OCI-LY3 (cell line): ENCODE results near the gene KIZ.

Source experiments
- H2AFZ ChIP-seq: fragments of 200-600, 300-600 bp; shearing (Covaris generic); 2 replicates; pipeline ENCODE4 v1.6.0; 2014; ENCODE audit warnings: antibody characterized with exemption, low read depth, low read length
- H3K27ac ChIP-seq: fragments of 200-600, 300-600 bp; sonication (generic); 2 replicates; pipeline ENCODE4 v1.5.1; 2014; ENCODE audit warnings: mild to moderate bottlenecking, low read length, moderate library complexity, mixed read lengths
- H3K27me3 ChIP-seq: fragments of 200-600, 300-600 bp; sonication (generic); 2 replicates; pipeline ENCODE4 v1.6.1; 2014; ENCODE audit warnings: low read depth, low read length, mixed read lengths
- H3K36me3 ChIP-seq: fragments of 200-600, 300-600 bp; sonication (generic); replicated peaks from 2 replicates; pipeline ENCODE3; 2014; ENCODE audit warnings: low read depth, low read length, mixed read lengths
- H3K4me1 ChIP-seq: fragments of 300-600, 200-600 bp; sonication (generic); 2 replicates; pipeline ENCODE4 v1.6.1; 2014; ENCODE audit warnings: low read length, mixed read lengths
- H3K4me2 ChIP-seq: fragments of 200-600, 300-600 bp; sonication (generic); 2 replicates; pipeline ENCODE4 v1.6.1; 2014; ENCODE audit warnings: low read length, mixed read lengths
- H3K4me3 ChIP-seq: fragments of 300-600, 200-600 bp; sonication (generic); 2 replicates; pipeline ENCODE4 v1.5.1; 2014; ENCODE audit warnings: antibody characterized with exemption, mild to moderate bottlenecking, low read length, moderate library complexity
- H3K79me2 ChIP-seq: fragments of 300-600, 200-600 bp; shearing (Covaris generic); 2 replicates; pipeline ENCODE4 v1.6.1; 2014; ENCODE audit warnings: mild to moderate bottlenecking, low read length, mixed read lengths
- H3K9ac ChIP-seq: fragments of 300-600, 200-600 bp; shearing (Covaris generic); 2 replicates; pipeline ENCODE4 v1.6.0; 2014; ENCODE audit warnings: mild to moderate bottlenecking, low read length, moderate library complexity
- H3K9me3 ChIP-seq: fragments of 200-600, 300-600 bp; shearing (Covaris generic); 2 replicates; pipeline ENCODE4 v1.6.1; 2014; ENCODE audit warnings: low read length, mixed read lengths; ENCODE audit not compliant: insufficient read depth
- H4K20me1 ChIP-seq: fragments of 200-600, 300-600 bp; sonication (generic); 2 replicates; pipeline ENCODE4 v1.6.1; 2016; ENCODE audit warnings: low read length, mixed read lengths; ENCODE audit not compliant: insufficient read depth
- CTCF ChIP-seq: fragments of 200-600, 300-600 bp; sonication (generic); IDR thresholded peaks from 2 replicates; pipeline ENCODE4 v1.5.1; 2014; ENCODE audit warnings: antibody characterized with exemption, low read length, low read depth
- EZH2phosphoT487 ChIP-seq: fragments of 200-600 bp; shearing (Covaris generic); IDR thresholded peaks from 2 replicates; pipeline ENCODE4 v1.6.1; 2018; ENCODE audit warnings: antibody characterized with exemption, mixed run types, low read depth

The KIZ gene

GRCh38 chr20:21147593-21147992 is 21.7 kb downstream of the KIZ start:
- H3K9me3 ChIP-seq, result no peaks in the 10 kb centered on the region
- no peak overlapping the region for H3K27ac ChIP-seq
- no peak overlapping the region for H3K4me3 ChIP-seq
- TF ChIP-seq EZH2phosphoT487 (no peak), CTCF (no peak)
- no peak overlapping the region for H3K4me2 ChIP-seq
- H3K36me3 ChIP-seq, result no peaks in the 10 kb centered on the region
- peaks cover 10% of the 10 kb centered on the region for H3K4me1 ChIP-seq
- no peaks in the 10 kb centered on the region for H4K20me1 ChIP-seq
- H3K27me3 ChIP-seq, result no peaks in the 10 kb centered on the region
- H3K79me2 ChIP-seq, result no peaks in the 10 kb centered on the region
- H3K9ac ChIP-seq, result no peak overlapping the region
- no peak overlapping the region for H2AFZ ChIP-seq

GRCh38 chr20:21149344-21149743 is 23.5 kb downstream of the KIZ start:
- TF ChIP-seq EZH2phosphoT487 (no peak), CTCF (no peak)
- Histone ChIP-seq H3K79me2 (no peaks in the 10 kb centered on the region), H3K4me3 (no peak overlapping the region), H3K36me3 (no peaks in the 10 kb centered on the region), H4K20me1 (no peaks in the 10 kb centered on the region), H3K9ac (no peak overlapping the region), H3K27ac (no peak overlapping the region), H3K27me3 (no peaks in the 10 kb centered on the region), H3K9me3 (no peaks in the 10 kb centered on the region), H2AFZ (no peak overlapping the region), H3K4me1 (no peaks in the 10 kb centered on the region), H3K4me2 (no peak overlapping the region)

GRCh38 chr20:21151791-21152190 is 25.9 kb downstream of the KIZ start:
- Histone ChIP-seq H3K27me3 (no peaks in the 10 kb centered on the region), H3K9me3 (no peaks in the 10 kb centered on the region), H4K20me1 (no peaks in the 10 kb centered on the region), H3K27ac (no peak overlapping the region), H3K36me3 (no peaks in the 10 kb centered on the region), H3K79me2 (no peaks in the 10 kb centered on the region), H3K4me2 (no peak overlapping the region), H3K4me1 (no peaks in the 10 kb centered on the region), H3K4me3 (no peak overlapping the region), H3K9ac (no peak overlapping the region), H2AFZ (no peak overlapping the region)
- TF ChIP-seq CTCF (no peak), EZH2phosphoT487 (no peak)

- H3K79me2 ChIP-seq, result no peaks in the 10 kb centered on the region
- no peak overlapping the region for H3K9ac ChIP-seq
- H3K4me1 ChIP-seq, result peaks cover 5% of the 10 kb centered on the region
- no peak for TF ChIP-seq CTCF
- TF ChIP-seq EZH2phosphoT487, result no peak
- H3K4me3 ChIP-seq, result no peak overlapping the region
- H4K20me1 ChIP-seq, result no peaks in the 10 kb centered on the region
- H3K27ac ChIP-seq, result no peak overlapping the region
- H3K9me3 ChIP-seq, result no peaks in the 10 kb centered on the region
- H2AFZ ChIP-seq, result no peak overlapping the region
- H3K36me3 ChIP-seq, result no peaks in the 10 kb centered on the region
- no peaks in the 10 kb centered on the region for H3K27me3 ChIP-seq
- H3K4me2 ChIP-seq, result no peak overlapping the region
Measured at GRCh38 chr20:21154692-21155091, 28.8 kb downstream of the KIZ start.
